ENCODE measurements around the gene FRAT2. TPM values are rescaled to one million over a fixed set of nuclear protein-coding genes. Genes with fewer than 3 reads are reported as not detected.
"Not testable (repeated sequence)": the region's sequence is repeated elsewhere in the genome, so short reads cannot be mapped to it uniquely, and the experiment has no call there.

The FRAT2 gene
- total RNA-seq, 4 donors from 2014 or later, result 19.5 to 23.2 (median 21.8) TPM

DNA sequence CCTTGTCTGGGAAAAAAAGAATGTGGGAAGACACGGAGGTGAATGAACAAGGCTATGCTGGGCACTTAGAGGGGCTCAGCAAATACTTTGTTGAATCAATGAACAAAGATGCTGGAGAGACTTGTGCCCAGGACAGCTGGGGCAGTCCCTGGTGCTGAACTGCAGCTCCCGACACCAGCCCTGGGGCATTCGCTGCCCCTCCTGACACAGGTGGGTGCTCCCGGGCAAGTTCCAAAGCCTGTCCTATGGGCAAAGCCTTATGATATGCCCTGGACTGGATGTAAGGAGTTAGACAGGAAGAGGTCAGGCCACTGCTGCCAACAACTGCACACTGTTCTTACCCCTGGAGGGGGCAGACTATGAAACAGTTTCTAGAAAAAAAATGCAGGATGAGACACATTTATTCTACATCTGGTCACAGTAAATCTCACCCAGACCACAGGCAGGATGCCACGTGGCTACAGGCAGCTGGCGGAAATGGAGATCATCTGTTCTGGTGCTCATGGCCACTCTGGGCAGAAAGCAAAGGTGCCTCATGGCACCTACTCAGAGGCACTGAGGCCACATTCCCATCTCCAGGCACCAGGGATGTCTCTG lies 21.9 kb upstream of the FRAT2 start:
- no peaks in the 10 kb centered on the region for H3K9me3 ChIP-seq
- H3K36me3 ChIP-seq, result peaks cover 5 to 8% of the 10 kb centered on the region in 2 donors
- intact Hi-C loops (cut with DNase I), result no loop called here
- no peak for TF ChIP-seq POLR2A (IDR thresholded peaks at IDR 0.05)
- TF ChIP-seq, protein P1, sequence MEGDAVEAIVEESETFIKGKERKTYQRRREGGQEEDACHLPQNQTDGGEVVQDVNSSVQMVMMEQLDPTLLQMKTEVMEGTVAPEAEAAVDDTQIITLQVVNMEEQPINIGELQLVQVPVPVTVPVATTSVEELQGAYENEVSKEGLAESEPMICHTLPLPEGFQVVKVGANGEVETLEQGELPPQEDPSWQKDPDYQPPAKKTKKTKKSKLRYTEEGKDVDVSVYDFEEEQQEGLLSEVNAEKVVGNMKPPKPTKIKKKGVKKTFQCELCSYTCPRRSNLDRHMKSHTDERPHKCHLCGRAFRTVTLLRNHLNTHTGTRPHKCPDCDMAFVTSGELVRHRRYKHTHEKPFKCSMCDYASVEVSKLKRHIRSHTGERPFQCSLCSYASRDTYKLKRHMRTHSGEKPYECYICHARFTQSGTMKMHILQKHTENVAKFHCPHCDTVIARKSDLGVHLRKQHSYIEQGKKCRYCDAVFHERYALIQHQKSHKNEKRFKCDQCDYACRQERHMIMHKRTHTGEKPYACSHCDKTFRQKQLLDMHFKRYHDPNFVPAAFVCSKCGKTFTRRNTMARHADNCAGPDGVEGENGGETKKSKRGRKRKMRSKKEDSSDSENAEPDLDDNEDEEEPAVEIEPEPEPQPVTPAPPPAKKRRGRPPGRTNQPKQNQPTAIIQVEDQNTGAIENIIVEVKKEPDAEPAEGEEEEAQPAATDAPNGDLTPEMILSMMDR (IDR thresholded peaks at IDR 0.05), result no peak
- H3K4me3 ChIP-seq (replicated peaks in 1 of 3), result no peak overlapping the region
- 79 to 80% methylated on average over 6 of the region's 6 CpGs for WGBS, 2 donors
- H3K27me3 ChIP-seq, result no peaks in the 10 kb centered on the region
- peak overlapping the region in 1 of 3 donors; percentile 23 for H3K27ac ChIP-seq
- no peak for DNase-seq
- peaks cover 0 to 5% of the 10 kb centered on the region in 2 donors for H3K4me1 ChIP-seq

DNA sequence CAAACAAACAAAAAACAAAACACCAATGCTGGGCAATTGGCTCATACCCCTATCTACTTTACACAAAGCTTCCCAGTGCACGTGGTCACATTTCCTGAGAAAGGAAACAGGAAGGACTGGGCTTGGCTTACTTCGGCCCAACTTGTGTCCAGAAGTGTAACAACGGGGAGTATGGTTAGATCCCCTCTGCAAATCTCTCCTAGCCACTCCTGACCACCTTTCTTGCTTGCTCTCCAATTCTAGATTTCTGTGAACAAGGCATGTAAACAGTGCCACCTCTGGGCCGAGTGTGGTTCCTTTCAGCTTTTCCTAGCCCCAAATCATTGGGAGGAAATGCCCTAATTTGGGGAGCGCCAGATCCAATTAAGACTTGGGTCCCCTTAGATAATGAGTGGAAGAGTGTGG lies 21.0 kb upstream of the FRAT2 start:
- H3K4me1 ChIP-seq, result peaks cover 0 to 5% of the 10 kb centered on the region in 2 donors
- TF ChIP-seq POLR2A (IDR thresholded peaks at IDR 0.05), result no peak
- TF ChIP-seq, protein P1 (IDR thresholded peaks at IDR 0.05), result peak in 4 of 6 experiments; percentile 24 to 43 (median 32)
- 66 to 74% methylated on average over 5 of the region's 5 CpGs for WGBS, 2 donors
- peak; percentile 19 to 24 for DNase-seq
- H3K4me3 ChIP-seq (replicated peaks in 1 of 3), result no peak overlapping the region
- no peaks in the 10 kb centered on the region for H3K27me3 ChIP-seq
- intact Hi-C loops (cut with DNase I), result no loop called here
- peak overlapping the region in 1 of 3 donors; percentile 23 for H3K27ac ChIP-seq
- peaks cover 5 to 8% of the 10 kb centered on the region in 2 donors for H3K36me3 ChIP-seq
- no peaks in the 10 kb centered on the region for H3K9me3 ChIP-seq

DNA sequence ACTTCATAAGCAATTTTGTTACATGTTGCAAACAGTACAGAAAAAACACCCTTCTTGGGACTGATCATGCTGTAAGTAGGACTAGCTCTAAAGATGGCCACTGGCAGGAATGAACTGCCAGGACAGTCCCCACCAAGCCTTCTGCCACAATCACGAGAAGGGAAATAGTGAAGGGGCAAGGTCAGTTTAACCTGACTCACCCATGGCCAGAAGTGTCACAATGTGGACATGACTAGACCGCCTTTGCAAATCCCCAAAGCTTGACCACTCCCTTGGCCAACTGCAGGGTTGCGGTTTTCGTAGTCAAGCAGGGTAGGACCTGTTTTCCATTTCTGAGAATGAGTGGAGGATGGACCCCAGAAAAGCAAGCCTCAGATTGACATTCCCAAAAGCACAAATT lies 19.4 kb upstream of the FRAT2 start:
- WGBS, 2 donors, result 94 to 99% methylated on average over 4 of the region's 4 CpGs
- H3K4me1 ChIP-seq, result peaks cover 0 to 5% of the 10 kb centered on the region in 2 donors
- H3K27ac ChIP-seq, result no peak overlapping the region
- no peak for DNase-seq
- peaks cover 0 to 8% of the 10 kb centered on the region in 2 donors for H3K36me3 ChIP-seq
- TF ChIP-seq POLR2A (IDR thresholded peaks at IDR 0.05), result no peak
- TF ChIP-seq, protein P1 (IDR thresholded peaks at IDR 0.05), result no peak
- intact Hi-C loops (cut with DNase I), result no loop called here
- no peaks in the 10 kb centered on the region for H3K27me3 ChIP-seq
- no peak overlapping the region for H3K4me3 ChIP-seq (replicated peaks in 1 of 3)
- H3K9me3 ChIP-seq, result no peaks in the 10 kb centered on the region

DNA sequence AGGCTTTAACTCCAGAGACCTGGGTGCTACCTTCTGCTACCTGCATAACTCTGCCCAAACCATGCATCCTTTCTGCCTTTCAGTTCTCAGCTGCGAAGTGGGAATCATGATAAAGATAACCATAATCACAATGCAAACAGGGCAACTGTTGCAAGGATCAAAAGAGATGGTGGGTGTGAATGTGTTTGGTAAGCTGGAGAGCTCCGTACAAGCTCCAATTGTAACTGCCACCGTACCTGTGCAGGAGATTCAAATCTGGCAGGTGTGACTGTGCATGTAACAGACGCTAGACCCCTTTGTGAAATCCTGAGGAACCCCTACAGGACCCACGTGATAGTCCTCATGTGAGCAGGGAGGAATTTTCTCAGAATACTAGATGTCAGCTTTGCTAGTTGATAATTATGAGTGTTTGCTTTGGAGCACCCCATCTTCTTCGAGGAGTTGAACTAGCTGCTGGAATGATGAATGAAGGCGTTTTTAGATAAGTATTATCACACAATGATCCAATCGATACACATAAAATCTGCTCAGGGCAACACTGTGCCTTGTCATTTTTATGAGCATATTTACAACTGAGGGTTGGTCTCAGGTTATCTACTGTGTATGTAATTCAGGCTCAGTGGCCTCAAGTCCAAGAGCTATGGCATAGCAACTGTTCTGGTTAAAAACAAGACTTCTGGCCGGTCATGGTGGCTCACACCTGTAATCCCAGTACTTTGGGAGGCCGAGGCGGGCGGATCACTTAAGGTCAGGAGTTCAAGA lies 15.4 kb upstream of the FRAT2 start:
- H3K4me3 ChIP-seq (replicated peaks in 1 of 3), result no peak overlapping the region
- WGBS, 2 donors, result 91 to 93% methylated on average over 10 to 12 of the region's 12 CpGs
- TF ChIP-seq, protein P1 (IDR thresholded peaks at IDR 0.05), result no peak
- TF ChIP-seq POLR2A (IDR thresholded peaks at IDR 0.05), result no peak

DNA sequence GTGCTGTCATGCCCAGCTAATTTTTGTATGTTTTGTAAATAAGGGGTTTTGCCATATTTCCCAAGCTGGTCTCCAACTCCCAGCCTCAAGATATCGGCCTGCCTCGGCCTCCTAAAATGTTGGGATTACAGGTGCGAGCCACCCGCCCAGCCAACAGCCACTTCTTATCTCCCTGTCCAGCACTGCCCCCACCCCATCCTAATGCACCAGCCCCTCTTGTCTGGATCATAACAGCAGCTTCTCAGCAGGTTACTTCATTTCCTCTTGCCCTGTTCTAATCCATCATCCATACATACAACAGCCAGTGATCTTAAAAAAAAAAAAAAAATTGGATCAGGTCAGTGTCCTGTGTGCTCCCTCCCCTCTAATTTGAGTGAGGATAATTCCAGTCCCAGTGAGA lies 12.8 kb upstream of the FRAT2 start:
- TF ChIP-seq POLR2A (IDR thresholded peaks at IDR 0.05), result no peak
- TF ChIP-seq, protein P1 (IDR thresholded peaks at IDR 0.05), result no peak
- no peak overlapping the region for H3K4me3 ChIP-seq (replicated peaks in 1 of 3)
- no peaks in the 10 kb centered on the region for H3K4me1 ChIP-seq
- intact Hi-C loops (cut with DNase I), result no loop called here
- no peaks in the 10 kb centered on the region for H3K9me3 ChIP-seq
- DNase-seq, result no peak
- H3K27me3 ChIP-seq, result no peaks in the 10 kb centered on the region
- H3K27ac ChIP-seq, result no peak overlapping the region
- 97 to 98% methylated on average over 4 of the region's 4 CpGs for WGBS, 2 donors
- no peaks in the 10 kb centered on the region for H3K36me3 ChIP-seq

More for the DNA sequence above, 15.4 kb upstream of the FRAT2 start:
- intact Hi-C loops (cut with DNase I), result no loop called here
- DNase-seq, result no peak
- Histone ChIP-seq H3K27me3 (no peaks in the 10 kb centered on the region), H3K4me1 (no peaks in the 10 kb centered on the region), H3K9me3 (no peaks in the 10 kb centered on the region), H3K36me3 (no peaks in the 10 kb centered on the region), H3K27ac (no peak overlapping the region)

DNA sequence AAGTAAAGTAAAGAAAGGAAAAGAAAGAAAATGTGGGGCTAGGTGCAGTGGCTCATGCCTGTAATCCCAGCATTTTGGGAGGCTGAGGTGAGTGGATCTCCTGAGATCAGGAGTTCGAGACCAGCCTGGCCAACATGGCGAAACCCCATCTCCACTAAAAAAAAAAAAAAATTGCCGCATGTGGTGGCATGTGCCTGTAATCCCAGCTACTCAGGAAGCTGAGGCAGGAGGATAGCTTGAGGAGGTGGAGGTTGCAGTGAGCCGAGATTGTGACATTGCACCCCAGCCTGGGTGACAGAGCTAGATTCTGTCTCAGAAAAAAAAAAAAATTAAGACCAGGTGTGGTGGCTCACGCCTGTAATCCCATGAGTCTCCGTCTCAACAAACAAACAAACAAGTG lies 9.1 kb upstream of the FRAT2 start:
- H3K4me3 ChIP-seq (replicated peaks in 1 of 3); intact Hi-C loops (cut with DNase I); H3K4me1 ChIP-seq; H3K36me3 ChIP-seq; H3K27me3 ChIP-seq; H3K27ac ChIP-seq; DNase-seq; H3K9me3 ChIP-seq: not testable (repeated sequence)
- 90 to 91% methylated on average over 6 of the region's 6 CpGs for WGBS, 2 donors

Data from thyroid gland (tissue), 4 donors.